HUES6 (cell line): ENCODE data around the gene ADD3.
"Not testable (repeated sequence)": the region's sequence is repeated elsewhere in the genome, so short reads cannot be mapped to it uniquely, and the experiment has no call there.

Experiments used
- H3K27ac ChIP-seq: 2 replicates; pipeline ENCODE4 v1.7.0; 2013; ENCODE audit warnings: low read depth, mild to moderate bottlenecking, low read length, inconsistent platforms
- H3K27me3 ChIP-seq: 2 replicates; pipeline ENCODE4 v1.6.1; 2013; ENCODE audit warnings: low read length; ENCODE audit not compliant: control insufficient read depth, insufficient read depth
- H3K36me3 ChIP-seq: 2 replicates; pipeline ENCODE4 v1.6.1; 2013; ENCODE audit warnings: low read length; ENCODE audit not compliant: control insufficient read depth, insufficient read depth
- H3K4me1 ChIP-seq: 2 replicates; pipeline ENCODE4 v1.6.1; 2013; ENCODE audit warnings: low read length; ENCODE audit not compliant: control insufficient read depth, insufficient read depth
- H3K4me3 ChIP-seq: 2 replicates; pipeline ENCODE4 v1.5.1; 2013; ENCODE audit warnings: low read depth, low read length
- H3K9ac ChIP-seq: one replicate; pipeline ENCODE4 v1.6.1; 2013; ENCODE audit warnings: mild to moderate bottlenecking, low read length
- H3K9me3 ChIP-seq: 2 replicates; pipeline ENCODE4 v1.6.1; 2013; ENCODE audit warnings: low read depth, low read length; ENCODE audit not compliant: control insufficient read depth, insufficient read depth

The ADD3 gene

DNA sequence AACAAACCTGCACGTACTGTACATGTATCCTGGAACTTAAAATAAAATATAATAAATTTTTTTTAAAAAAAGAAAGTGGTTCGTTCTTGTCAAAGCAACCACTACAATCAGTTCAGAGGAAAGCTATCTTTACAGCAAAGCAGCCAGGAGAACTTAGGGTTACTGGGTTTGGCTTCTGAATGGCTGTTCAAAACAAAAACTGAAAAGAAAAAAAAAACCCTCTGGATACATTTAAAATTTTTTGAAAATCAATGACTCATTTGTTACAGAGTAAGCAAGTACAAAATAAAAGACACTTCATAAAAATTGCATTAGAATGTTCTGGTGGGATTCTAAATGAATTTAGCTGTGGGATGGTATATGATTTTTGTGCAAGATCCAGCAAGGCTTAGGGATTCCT, 28.6 kb upstream of the ADD3 start:
- Histone ChIP-seq H3K9me3 (no peaks in the 10 kb centered on the region), H3K36me3 (no peaks in the 10 kb centered on the region), H3K9ac (no peak overlapping the region), H3K4me1 (peaks cover 8% of the 10 kb centered on the region), H3K27ac (no peak overlapping the region), H3K27me3 (no peaks in the 10 kb centered on the region), H3K4me3 (no peak overlapping the region)

GRCh38 chr10:109981650-109982049, 26.1 kb upstream of the ADD3 start:
- Histone ChIP-seq H3K9ac (no peak overlapping the region), H3K36me3 (no peaks in the 10 kb centered on the region), H3K4me3 (no peak overlapping the region), H3K9me3 (0 out of 2 replicates have a peak, but pooled peaks cover 2% of the 10 kb centered on the region), H3K4me1 (peaks cover 8% of the 10 kb centered on the region; the same call in 1 of the 2 replicates), H3K27me3 (no peaks in the 10 kb centered on the region), H3K27ac (no peak overlapping the region)

DNA sequence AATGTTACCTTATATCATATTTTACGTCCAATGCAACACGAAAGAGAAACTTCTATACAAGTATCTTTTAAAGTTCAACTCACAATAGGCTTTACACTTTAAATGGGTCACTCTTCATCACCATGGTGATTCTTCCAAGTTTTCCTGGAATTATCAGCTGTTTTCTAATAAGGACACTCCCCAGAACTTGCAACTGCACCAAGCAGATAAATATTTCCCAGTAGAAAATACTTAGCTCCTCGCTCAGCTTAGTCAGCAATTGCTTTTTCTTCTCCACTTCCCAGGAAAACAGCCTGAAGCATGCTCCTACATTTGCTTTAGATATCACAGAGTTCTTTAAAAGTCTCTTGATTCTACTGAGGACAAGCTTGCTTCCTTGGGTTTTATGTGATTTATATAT, 25.7 kb upstream of the ADD3 start:
- Histone ChIP-seq H3K4me1 (peaks cover 7% of the 10 kb centered on the region; the same call in 1 of the 2 replicates), H3K27me3 (no peaks in the 10 kb centered on the region), H3K36me3 (no peaks in the 10 kb centered on the region), H3K9ac (no peak overlapping the region), H3K9me3 (0 out of 2 replicates have a peak, but pooled peaks cover 2% of the 10 kb centered on the region), H3K27ac (no peak overlapping the region), H3K4me3 (no peak overlapping the region)

- H3K9ac ChIP-seq = no peak overlapping the region
- H3K4me3 ChIP-seq = no peak overlapping the region
- 0 out of 2 replicates have a peak, but pooled peaks cover 2% of the 10 kb centered on the region for H3K9me3 ChIP-seq
- peaks cover 8% of the 10 kb centered on the region; the same call in 1 of the 2 replicates for H3K4me1 ChIP-seq
- H3K27ac ChIP-seq = no peak overlapping the region
- no peaks in the 10 kb centered on the region for H3K36me3 ChIP-seq
- no peaks in the 10 kb centered on the region for H3K27me3 ChIP-seq
Observed at GRCh38 chr10:109982812-109983211, 25.0 kb upstream of the ADD3 start.

GRCh38 chr10:109984013-109984412, 23.8 kb upstream of the ADD3 start:
- Histone ChIP-seq H3K9ac (no peak overlapping the region), H3K27me3 (no peaks in the 10 kb centered on the region)

DNA sequence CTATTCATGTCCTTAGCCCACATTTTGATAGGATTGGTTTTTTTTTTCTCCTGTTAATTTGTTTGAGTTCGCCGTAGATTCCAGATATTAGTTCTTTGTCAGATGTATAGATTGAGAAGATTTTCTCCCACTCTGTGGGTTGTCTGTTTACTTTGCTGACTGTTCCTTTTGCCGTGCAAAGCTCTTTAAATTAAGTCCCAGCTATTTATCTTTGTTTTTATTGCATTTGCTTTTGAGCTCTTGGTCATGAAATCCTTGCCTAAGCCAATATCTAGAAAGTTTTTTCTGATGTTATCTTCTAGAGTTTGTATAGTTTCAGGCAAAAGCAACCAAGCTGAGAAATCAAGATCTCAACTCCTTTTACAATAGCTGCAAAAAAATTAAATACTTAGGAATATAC, 22.0 kb upstream of the ADD3 start:
- H3K27ac ChIP-seq, H3K27me3 ChIP-seq: not testable (repeated sequence)

More at GRCh38 chr10:109984013-109984412, 23.8 kb upstream of the ADD3 start:
- Histone ChIP-seq H3K36me3 (no peaks in the 10 kb centered on the region), H3K27ac (no peak overlapping the region), H3K4me1 (0 out of 2 replicates have a peak, but pooled peaks cover 4% of the 10 kb centered on the region), H3K9me3 (0 out of 2 replicates have a peak, but pooled peaks cover 2% of the 10 kb centered on the region), H3K4me3 (no peak overlapping the region)

GRCh38 chr10:109987452-109988211, 20.2 kb upstream of the ADD3 start:
- H3K9me3 ChIP-seq = 0 out of 2 replicates have a peak, but pooled peaks cover 2% of the 10 kb centered on the region
- H3K4me3 ChIP-seq = no peak overlapping the region
- H3K9ac ChIP-seq = no peak overlapping the region
- 0 out of 2 replicates have a peak, but pooled peaks cover 4% of the 10 kb centered on the region for H3K4me1 ChIP-seq
- H3K36me3 ChIP-seq = no peaks in the 10 kb centered on the region
- H3K27me3 ChIP-seq = no peaks in the 10 kb centered on the region
- no peak overlapping the region for H3K27ac ChIP-seq

More for the DNA sequence above, 22.0 kb upstream of the ADD3 start:
- not testable (repeated sequence) for H3K9ac ChIP-seq, H3K36me3 ChIP-seq, H3K4me1 ChIP-seq, H3K4me3 ChIP-seq, H3K9me3 ChIP-seq

GRCh38 chr10:109988212-109988596, 19.6 kb upstream of the ADD3 start:
- no peaks in the 10 kb centered on the region for H3K36me3 ChIP-seq
- H3K4me1 ChIP-seq = 0 out of 2 replicates have a peak, but pooled peaks cover 4% of the 10 kb centered on the region
- H3K9ac ChIP-seq = no peak overlapping the region
- no peak overlapping the region for H3K4me3 ChIP-seq
- no peak overlapping the region for H3K27ac ChIP-seq
- no peaks in the 10 kb centered on the region for H3K27me3 ChIP-seq
- 0 out of 2 replicates have a peak, but pooled peaks cover 2% of the 10 kb centered on the region for H3K9me3 ChIP-seq

DNA sequence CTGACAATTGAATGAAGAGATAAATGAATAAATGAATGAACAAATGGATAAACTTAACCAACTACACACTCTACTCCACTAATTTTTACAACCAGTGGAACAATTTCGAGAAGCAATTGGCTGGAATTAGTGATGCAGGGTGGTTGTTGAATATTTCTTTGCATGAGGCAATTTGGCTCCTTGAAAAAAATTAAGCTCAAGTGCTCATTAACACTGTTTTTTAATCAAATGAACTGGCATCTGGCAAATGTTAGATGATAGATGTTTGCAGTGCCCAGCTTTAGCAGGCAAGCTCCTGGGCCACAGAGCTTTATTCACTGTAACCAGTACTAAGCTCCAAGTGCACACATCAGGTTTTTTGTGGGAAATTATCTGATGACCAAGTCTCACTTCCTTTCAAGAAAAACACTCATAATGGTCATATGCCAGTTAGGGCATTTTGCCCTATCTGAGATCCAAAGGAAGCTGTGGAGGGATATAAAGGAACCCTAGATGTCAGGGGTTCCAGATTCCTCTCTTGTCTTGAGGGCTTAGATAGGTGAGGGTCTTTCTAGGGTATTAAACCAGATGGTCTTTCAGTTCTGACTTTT, 16.4 kb upstream of the ADD3 start:
- H3K4me3 ChIP-seq = no peak overlapping the region
- H3K27ac ChIP-seq = no peak overlapping the region
- H3K9me3 ChIP-seq = no peaks in the 10 kb centered on the region
- H3K27me3 ChIP-seq = no peaks in the 10 kb centered on the region
- H3K9ac ChIP-seq = no peak overlapping the region
- no peaks in the 10 kb centered on the region for H3K36me3 ChIP-seq
- H3K4me1 ChIP-seq = 0 out of 2 replicates have a peak, but pooled peaks cover 4% of the 10 kb centered on the region

DNA sequence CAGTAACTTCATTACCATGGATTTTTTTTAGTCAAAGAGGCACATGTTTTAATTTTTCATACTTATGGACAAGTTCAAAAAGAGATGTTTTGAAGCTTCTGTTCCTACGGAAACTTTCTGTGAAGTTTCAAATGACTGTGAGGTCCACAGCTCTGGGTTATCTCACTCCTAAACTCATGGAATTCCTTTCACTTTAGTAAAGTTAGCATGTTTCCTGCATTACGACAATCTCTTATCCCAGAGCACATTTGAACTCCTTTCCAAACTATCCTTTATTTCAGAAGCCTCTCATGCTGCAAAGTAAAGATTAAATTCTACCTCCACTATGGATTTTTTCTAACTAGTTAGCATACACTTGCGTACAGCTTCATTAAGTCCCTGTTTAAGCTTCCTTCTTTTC, 15.3 kb upstream of the ADD3 start:
- H3K4me3 ChIP-seq = no peak overlapping the region
- H3K27ac ChIP-seq = no peak overlapping the region
- H3K4me1 ChIP-seq = 0 out of 2 replicates have a peak, but pooled peaks cover 3% of the 10 kb centered on the region
- H3K9me3 ChIP-seq = no peaks in the 10 kb centered on the region
- H3K27me3 ChIP-seq = no peaks in the 10 kb centered on the region
- no peaks in the 10 kb centered on the region for H3K36me3 ChIP-seq
- no peak overlapping the region for H3K9ac ChIP-seq
